Spleen (tissue), 7 donors: ENCODE measurements around the gene RGS17.

ENCODE experiments used
- CTCF ChIP-seq, 11 experiments: fragments of 200-600 bp in 7 of 11; fragments of 450-650 bp in 4 of 11; sonication (generic) in 4 of 11; IDR thresholded peaks in 8 of 11; conservative IDR thresholded peaks in 3 of 11; 1 replicate in 7 of 11; 2 replicates in 4 of 11; pipeline versions ENCODE4 v1.4.0 to v1.8.0; 2016 to 2021; ENCODE audit warnings: antibody characterized with exemption in 11 of 11, inconsistent platforms in 4 of 11, mild to moderate bottlenecking in 1 of 11
- POLR2A ChIP-seq, 3 donors: fragments of 450-650 bp; IDR thresholded peaks; one replicate each; pipeline ENCODE4 v1.5.1; 2017; ENCODE audit warnings: antibody characterized with exemption in 3 of 3, mild to moderate bottlenecking in 1 of 3
- donor health status: DM: no; HTN: no; CAD: no; lungs with moderate emphysema.
- donor health status: DM: no; HTN: no; CAD: no.
- donor health status: DM: no; HTN: no; CAD: no.

- TF ChIP-seq CTCF (IDR thresholded peaks at IDR 0.05 in 8 of 11, conservative IDR thresholded peaks at IDR 0.05 in 3 of 11) (no peak), POLR2A (IDR thresholded peaks at IDR 0.05) (no peak)
Measured at GRCh38 chr6:153149891-153150290, 18.8 kb upstream of the RGS17 start.
